Tibial nerve (tissue), 4 donors: ENCODE results near the gene FAM216A.

Experiments used
- EP300 ChIP-seq, 2 donors: sonication (generic); formaldehyde crosslinking; IDR thresholded peaks; one replicate each; pipeline ENCODE4 v1.6.1; 2017; ENCODE audit warnings: antibody characterized with exemption in 2 of 2, mild to moderate bottlenecking in 1 of 2
- POLR2A ChIP-seq, 2 donors: fragments of 450-650 bp; IDR thresholded peaks; one replicate each; pipeline ENCODE4 v1.6.1; 2017; ENCODE audit warnings: antibody characterized with exemption in 2 of 2, mild to moderate bottlenecking in 2 of 2, moderate library complexity in 2 of 2
- TF ChIP-seq, protein P1 (sequence below), 5 experiments: fragments of 200-600 bp in 3 of 5; fragments of 450-650 bp in 2 of 5; sonication (generic) in 3 of 5; IDR thresholded peaks; one replicate each; pipeline ENCODE4 v1.5.1; 2016 to 2019; ENCODE audit warnings: antibody characterized with exemption in 5 of 5, mild to moderate bottlenecking in 3 of 5, moderate library complexity in 2 of 5

DNA sequence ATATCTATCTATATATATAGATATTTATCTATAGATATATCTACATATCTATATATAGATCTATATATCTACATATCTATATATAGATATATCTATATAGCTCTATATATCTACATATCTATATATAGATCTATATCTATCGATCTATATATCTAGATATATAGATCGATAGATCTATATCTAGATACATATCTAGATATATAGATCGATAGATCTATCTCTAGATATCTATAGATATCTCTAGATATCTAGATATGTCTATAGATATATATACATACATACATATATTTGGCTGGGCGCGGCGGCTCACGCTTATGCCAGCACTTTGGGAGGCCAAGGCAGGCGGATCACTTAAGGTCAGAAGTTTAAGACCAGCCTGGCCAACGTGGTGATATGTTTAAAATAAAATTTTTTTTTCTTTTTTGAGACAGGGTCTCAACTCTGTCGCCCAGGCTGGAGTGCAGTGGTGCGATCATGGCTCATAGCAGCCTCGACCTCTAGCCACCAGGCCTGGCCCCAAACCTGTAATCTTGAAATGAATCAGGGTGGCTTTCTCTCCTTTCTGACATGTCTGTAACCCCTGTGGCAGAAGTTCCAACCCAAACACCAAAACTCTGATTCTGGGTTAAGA, 36.6 kb upstream of the FAM216A start:
- no peak for TF ChIP-seq POLR2A (IDR thresholded peaks at IDR 0.05)
- TF ChIP-seq, protein P1, sequence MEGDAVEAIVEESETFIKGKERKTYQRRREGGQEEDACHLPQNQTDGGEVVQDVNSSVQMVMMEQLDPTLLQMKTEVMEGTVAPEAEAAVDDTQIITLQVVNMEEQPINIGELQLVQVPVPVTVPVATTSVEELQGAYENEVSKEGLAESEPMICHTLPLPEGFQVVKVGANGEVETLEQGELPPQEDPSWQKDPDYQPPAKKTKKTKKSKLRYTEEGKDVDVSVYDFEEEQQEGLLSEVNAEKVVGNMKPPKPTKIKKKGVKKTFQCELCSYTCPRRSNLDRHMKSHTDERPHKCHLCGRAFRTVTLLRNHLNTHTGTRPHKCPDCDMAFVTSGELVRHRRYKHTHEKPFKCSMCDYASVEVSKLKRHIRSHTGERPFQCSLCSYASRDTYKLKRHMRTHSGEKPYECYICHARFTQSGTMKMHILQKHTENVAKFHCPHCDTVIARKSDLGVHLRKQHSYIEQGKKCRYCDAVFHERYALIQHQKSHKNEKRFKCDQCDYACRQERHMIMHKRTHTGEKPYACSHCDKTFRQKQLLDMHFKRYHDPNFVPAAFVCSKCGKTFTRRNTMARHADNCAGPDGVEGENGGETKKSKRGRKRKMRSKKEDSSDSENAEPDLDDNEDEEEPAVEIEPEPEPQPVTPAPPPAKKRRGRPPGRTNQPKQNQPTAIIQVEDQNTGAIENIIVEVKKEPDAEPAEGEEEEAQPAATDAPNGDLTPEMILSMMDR (IDR thresholded peaks at IDR 0.05) = no peak
- TF ChIP-seq EP300 (IDR thresholded peaks at IDR 0.05) = no peak
